ENCODE data around the gene SNX5. TPM values are rescaled to one million over a fixed set of nuclear protein-coding genes. Genes with fewer than 3 reads are reported as not detected.
A peak's percentile ranks its signal among the peaks of the same experiment; 100 is the strongest.

Gene SNX5
- total RNA-seq, 2 donors from 2014 or later: 182 to 188 TPM

DNA sequence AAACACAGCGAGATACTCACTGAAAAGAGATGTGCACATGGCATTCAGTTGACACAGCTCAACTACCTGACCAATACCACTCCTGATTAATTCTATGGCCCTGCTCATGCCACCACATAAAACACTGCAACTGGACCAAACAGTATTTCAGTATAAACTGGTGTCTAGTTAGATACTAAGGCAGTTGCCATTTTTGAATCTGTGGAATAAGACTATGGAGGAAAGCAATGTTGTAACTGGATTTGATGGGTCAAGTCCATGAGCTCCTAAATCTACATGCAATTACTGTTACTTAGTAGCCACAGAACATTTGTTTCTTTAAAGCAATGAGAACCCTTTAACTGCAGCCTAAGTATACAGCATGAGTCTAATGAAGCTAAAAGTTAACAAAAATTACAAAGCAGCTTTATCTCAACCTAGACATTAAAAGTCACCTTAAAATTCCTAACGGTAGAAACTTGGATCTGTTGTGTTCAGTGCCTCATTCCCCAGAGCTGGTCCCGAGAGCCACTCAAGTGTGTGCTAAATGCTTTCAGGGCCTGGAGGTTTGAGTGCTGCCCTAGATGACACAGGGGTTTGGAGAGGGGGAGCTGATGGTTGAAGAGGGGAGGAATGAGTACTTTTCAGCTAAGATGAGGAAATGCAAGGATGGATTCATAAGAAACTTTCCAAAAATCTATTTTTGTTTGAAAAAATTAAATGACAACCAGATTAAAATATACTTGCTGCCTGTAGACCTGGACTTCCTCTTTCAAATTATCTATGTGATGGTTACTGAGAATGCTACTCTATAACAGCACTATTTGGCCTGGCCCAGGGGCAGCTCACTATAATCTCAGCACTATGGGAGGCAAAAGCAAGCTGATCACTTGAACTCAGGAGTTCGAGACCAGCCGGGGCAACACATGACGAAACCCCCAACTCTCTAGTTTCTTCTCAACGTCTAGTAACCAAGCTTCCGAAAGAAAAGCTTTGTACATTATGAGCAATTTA, 15.6 kb downstream of the SNX5 start:
- Mint-ChIP-seq H3K36me3 (peaks cover 21 to 49% of the 10 kb centered on the region in 2 donors), H3K9me3 (no peaks in the 10 kb centered on the region), H3K27ac (peak overlapping the region; percentile 16 to 37)
- no peak for DNase-seq (ENCODE audit: low spot score in 2 of 2)
- no peak for ATAC-seq

- no peak for ATAC-seq
These were observed 17.3 kb downstream of the SNX5 start for GRCh38 chr20:17951323-17951722.

DNA sequence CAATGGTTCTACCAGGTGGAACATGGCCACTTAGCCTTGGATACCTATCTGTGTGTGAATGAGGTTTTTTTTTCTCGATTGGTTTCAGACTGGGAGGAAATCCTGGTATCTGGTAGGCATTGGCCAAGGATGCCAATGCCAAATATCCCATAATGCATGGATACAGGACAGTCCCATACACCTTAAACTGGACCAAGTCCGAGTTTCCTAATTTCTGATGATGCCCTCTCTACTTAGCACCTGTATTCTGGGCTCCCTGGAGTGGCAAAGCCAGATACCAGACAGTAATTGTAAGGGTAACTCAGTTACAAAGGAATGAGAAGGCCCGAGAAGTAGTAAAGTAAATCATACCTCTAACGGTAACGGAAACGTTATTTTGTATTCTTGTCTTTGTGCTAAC, 17.9 kb downstream of the SNX5 start:
- DNase-seq (ENCODE audit: low spot score in 2 of 2) (no peak), ATAC-seq (no peak)
- no peaks in the 10 kb centered on the region for H3K9me3 Mint-ChIP-seq
- H3K36me3 Mint-ChIP-seq: peaks cover 21 to 53% of the 10 kb centered on the region in 2 donors
- no peak overlapping the region for H3K27ac Mint-ChIP-seq

More at GRCh38 chr20:17951323-17951722, 17.3 kb downstream of the SNX5 start:
- Mint-ChIP-seq H3K27ac (peak overlapping the region in 1 of 2 donors; percentile 50), H3K9me3 (no peaks in the 10 kb centered on the region), H3K36me3 (peaks cover 21 to 55% of the 10 kb centered on the region in 2 donors)
- no peak for DNase-seq (ENCODE audit: low spot score in 2 of 2)

GRCh38 chr20:17949899-17950298, 18.7 kb downstream of the SNX5 start:
- no peak overlapping the region for H3K27ac Mint-ChIP-seq
- no peaks in the 10 kb centered on the region for H3K9me3 Mint-ChIP-seq
- DNase-seq (ENCODE audit: low spot score in 2 of 2): no peak
- peaks cover 24 to 53% of the 10 kb centered on the region in 2 donors for H3K36me3 Mint-ChIP-seq
- no peak for ATAC-seq

DNA sequence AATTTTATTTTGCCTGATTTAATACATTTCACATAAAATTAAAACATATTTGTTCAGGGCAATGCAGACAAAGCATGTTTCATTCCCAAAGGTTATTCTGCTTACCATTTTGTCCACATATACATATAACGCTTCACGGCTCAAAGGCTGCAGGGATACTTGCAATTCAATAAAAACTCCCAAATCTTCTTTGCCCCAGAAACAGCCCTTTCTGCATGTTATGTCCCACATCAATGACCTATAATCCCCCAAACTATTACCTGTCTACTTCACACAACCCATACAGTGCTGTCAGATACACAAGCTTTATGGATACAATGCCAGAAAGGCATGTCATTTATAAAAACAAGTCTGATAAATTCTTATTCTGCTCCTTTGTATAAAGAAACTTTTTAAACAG, 20.2 kb downstream of the SNX5 start:
- Mint-ChIP-seq H3K27ac (peak overlapping the region in 1 of 2 donors; percentile 65), H3K9me3 (no peaks in the 10 kb centered on the region), H3K36me3 (peaks cover 19 to 52% of the 10 kb centered on the region in 2 donors)
- no peak for DNase-seq (ENCODE audit: low spot score in 2 of 2)
- ATAC-seq: no peak

DNA sequence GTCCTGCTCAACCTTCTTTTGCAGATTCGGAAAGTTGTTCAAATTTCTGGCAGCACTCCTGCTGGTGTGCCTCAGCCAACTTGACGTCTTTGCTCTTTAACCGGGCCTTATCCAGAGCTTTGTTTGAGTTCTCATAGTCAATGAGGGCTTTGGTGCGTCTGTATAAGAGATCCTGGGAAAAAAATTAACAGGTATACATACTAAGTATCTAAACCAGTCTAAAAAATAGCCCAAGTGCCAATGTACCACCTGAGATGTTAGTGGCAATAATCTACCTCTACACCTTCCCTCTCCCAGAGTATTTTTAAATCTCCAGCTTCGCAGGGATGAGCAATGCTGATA, 21.1 kb downstream of the SNX5 start:
- DNase-seq (ENCODE audit: low spot score in 2 of 2) (no peak), ATAC-seq (no peak)
- Mint-ChIP-seq H3K36me3 (peaks cover 24 to 53% of the 10 kb centered on the region in 2 donors), H3K9me3 (no peaks in the 10 kb centered on the region), H3K27ac (no peak overlapping the region)

DNA sequence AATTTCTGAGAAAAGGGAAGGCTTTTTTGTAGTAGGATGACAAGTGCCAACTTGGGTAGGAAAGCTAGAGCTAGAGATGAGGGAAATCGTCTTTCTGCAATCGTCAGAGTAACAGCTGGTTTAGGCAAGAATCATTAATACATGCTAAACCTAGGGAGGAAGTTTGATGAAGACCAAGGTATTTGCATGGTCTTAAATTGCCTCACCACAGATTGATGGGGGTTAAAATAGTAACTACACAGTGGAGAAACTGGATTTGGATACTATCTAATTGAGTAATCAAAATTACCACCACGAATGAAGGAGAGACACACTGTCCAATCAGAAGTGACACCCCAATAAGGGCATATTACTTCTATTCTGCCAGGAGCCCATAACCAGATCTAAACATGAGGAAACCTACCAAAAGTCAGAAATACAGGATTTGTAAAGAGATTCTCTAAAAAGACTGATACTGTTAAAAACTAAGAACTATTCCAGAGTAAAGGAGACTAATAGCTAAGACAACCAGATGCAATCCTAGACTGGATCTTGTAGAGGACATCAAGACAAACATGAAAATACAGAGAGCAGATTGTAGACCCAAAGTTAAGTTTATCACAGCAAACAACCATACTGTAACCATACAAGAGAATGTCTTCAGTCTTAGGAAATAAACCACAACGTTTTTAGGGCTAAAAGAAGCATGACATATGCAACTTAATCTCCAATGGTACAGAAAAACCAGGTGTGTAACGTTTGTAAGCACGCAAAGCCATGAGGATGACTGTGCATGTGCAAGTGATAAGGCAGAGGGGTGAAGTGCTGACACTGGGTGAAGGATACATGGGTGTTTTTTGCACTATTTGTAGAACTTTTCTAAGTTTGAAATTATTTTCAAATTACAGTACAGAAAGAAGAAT, 21.8 kb downstream of the SNX5 start:
- Mint-ChIP-seq H3K36me3 (peaks cover 24 to 56% of the 10 kb centered on the region in 2 donors), H3K27ac (no peak overlapping the region), H3K9me3 (no peaks in the 10 kb centered on the region)
- no peak for ATAC-seq
- no peak for DNase-seq (ENCODE audit: low spot score in 2 of 2)

DNA sequence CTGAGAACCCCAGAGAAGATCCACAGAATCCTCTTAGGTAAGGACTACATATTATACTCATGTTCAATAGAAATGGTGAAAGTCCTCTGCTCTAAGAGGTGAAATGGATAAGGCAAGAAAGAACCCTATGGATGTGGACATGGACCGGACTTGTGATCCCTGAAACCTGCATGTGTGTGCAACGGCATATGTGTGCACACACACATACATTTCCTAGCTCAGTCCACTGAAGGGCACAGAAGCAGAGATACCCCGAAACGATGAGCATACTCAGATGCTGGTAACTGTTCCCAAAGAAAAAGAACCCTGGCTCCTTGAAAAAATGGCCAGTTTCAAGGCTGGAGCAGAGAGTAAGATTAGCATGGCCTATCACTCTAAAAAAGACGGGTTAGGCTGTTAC, 22.6 kb downstream of the SNX5 start:
- Mint-ChIP-seq H3K27ac (no peak overlapping the region), H3K9me3 (no peaks in the 10 kb centered on the region), H3K36me3 (peaks cover 24 to 61% of the 10 kb centered on the region in 2 donors)
- DNase-seq (ENCODE audit: low spot score in 2 of 2): no peak
- ATAC-seq: no peak

DNA sequence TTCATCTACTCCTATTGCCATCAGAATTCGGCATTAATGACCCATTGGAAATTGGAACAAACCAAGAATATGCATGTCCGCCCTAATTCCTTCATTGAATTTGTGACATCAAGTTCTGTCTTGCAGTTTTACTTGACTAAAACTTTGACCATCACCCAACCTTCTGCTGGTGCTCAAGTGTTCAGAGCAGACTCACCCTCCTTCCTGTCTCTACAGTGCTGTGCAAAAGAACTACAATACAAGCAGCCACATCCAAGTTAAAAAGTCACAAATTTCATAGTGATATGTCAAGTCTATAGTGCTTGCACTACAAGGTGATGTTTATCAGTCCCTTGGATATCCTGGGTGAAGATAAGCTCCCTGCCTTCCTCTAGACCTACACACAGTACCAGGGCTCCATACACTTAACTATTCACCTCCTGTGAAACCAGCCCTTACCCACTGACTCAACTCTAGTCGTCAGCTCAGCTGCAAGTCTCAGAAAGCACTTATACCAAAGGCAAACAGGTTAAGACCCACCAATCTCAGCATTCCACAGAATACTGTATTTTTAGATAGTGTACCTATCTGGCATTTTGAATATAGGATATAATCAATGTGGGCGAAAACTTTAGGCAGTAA, 23.6 kb downstream of the SNX5 start:
- H3K27ac Mint-ChIP-seq: no peak overlapping the region
- peaks cover 24 to 61% of the 10 kb centered on the region in 2 donors for H3K36me3 Mint-ChIP-seq

GRCh38 chr20:17943343-17943742, 25.3 kb downstream of the SNX5 start:
- DNase-seq (ENCODE audit: low spot score in 2 of 2) (no peak), ATAC-seq (no peak)
- peaks cover 14 to 57% of the 10 kb centered on the region in 2 donors for H3K36me3 Mint-ChIP-seq
- H3K27ac Mint-ChIP-seq: no peak overlapping the region
- no peaks in the 10 kb centered on the region for H3K9me3 Mint-ChIP-seq

More for the DNA sequence above, 23.6 kb downstream of the SNX5 start:
- DNase-seq (ENCODE audit: low spot score in 2 of 2) (no peak), ATAC-seq (no peak)
- no peaks in the 10 kb centered on the region for H3K9me3 Mint-ChIP-seq

GRCh38 chr20:17941826-17942196, 26.8 kb downstream of the SNX5 start:
- ATAC-seq: no peak
- H3K36me3 Mint-ChIP-seq: peaks cover 13 to 49% of the 10 kb centered on the region in 2 donors
- no peak overlapping the region for H3K27ac Mint-ChIP-seq
- no peak for DNase-seq (ENCODE audit: low spot score in 2 of 2)
- no peaks in the 10 kb centered on the region for H3K9me3 Mint-ChIP-seq

- DNase-seq (ENCODE audit: low spot score in 2 of 2) (no peak), ATAC-seq (no peak)
- no peak overlapping the region for H3K27ac Mint-ChIP-seq
- peaks cover 13 to 43% of the 10 kb centered on the region in 2 donors for H3K36me3 Mint-ChIP-seq
- no peaks in the 10 kb centered on the region for H3K9me3 Mint-ChIP-seq
These were observed 27.3 kb downstream of the SNX5 start for GRCh38 chr20:17941087-17941825.

- Mint-ChIP-seq H3K36me3 (peaks cover 13 to 38% of the 10 kb centered on the region in 2 donors), H3K9me3 (no peaks in the 10 kb centered on the region), H3K27ac (no peak overlapping the region)
- no peak for DNase-seq (ENCODE audit: low spot score in 2 of 2)
- no peak for ATAC-seq
These were observed 28.2 kb downstream of the SNX5 start for GRCh38 chr20:17940224-17940971.

- DNase-seq (ENCODE audit: low spot score in 2 of 2): no peak
- peaks cover 8 to 31% of the 10 kb centered on the region in 2 donors for H3K36me3 Mint-ChIP-seq
- no peak overlapping the region for H3K27ac Mint-ChIP-seq
- H3K9me3 Mint-ChIP-seq: no peaks in the 10 kb centered on the region
- peak; percentile 4 to 7 for ATAC-seq
These were observed 28.9 kb downstream of the SNX5 start for GRCh38 chr20:17939622-17940223.
